Astrocyte of the spinal cord (primary cell): Measurements from ENCODE around the gene SLAMF8.

Source experiments
- DNase-seq: peaks from one replicate; pipeline ENCODE4 v3.0.0; 2011; ENCODE audit warnings: low read depth, low spot score
- H3K4me3 ChIP-seq: 2 replicates; pipeline ENCODE4 v1.5.1; 2011; ENCODE audit warnings: low read depth, mild to moderate bottlenecking, low read length, moderate library complexity
- in situ Hi-C: cut with HindIII; loops from 2 replicates; pipeline ENCODE4 v1.10.0; 2017; ENCODE audit warnings: low sequenced_read_pairs
- TF ChIP-seq, protein P1 (sequence below): IDR thresholded peaks from 2 replicates; pipeline ENCODE4 v1.5.1; 2012; ENCODE audit warnings: low read depth, mild to moderate bottlenecking, low read length, inconsistent platforms

Gene SLAMF8

DNA sequence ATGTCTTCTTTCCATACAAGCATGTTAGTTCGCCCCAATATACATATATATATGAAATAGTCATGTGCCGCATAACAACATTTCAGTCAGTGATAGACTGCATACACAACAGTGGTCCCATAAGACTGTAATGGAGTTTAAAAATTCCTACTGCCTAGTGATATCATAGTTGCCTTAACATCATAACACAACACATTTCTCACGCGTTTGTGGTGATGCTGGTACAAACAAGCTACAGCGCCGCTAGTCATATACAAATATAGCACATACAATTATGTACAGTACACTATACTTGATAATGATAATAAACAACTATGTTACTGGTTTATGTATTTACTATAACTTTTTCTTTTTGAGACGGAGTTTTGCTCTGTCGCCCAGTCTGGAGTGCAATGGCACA lies 10.7 kb upstream of the SLAMF8 start:
- H3K4me3 ChIP-seq: no peak overlapping the region
- in situ Hi-C loops: no loop called here
- TF ChIP-seq, protein P1, sequence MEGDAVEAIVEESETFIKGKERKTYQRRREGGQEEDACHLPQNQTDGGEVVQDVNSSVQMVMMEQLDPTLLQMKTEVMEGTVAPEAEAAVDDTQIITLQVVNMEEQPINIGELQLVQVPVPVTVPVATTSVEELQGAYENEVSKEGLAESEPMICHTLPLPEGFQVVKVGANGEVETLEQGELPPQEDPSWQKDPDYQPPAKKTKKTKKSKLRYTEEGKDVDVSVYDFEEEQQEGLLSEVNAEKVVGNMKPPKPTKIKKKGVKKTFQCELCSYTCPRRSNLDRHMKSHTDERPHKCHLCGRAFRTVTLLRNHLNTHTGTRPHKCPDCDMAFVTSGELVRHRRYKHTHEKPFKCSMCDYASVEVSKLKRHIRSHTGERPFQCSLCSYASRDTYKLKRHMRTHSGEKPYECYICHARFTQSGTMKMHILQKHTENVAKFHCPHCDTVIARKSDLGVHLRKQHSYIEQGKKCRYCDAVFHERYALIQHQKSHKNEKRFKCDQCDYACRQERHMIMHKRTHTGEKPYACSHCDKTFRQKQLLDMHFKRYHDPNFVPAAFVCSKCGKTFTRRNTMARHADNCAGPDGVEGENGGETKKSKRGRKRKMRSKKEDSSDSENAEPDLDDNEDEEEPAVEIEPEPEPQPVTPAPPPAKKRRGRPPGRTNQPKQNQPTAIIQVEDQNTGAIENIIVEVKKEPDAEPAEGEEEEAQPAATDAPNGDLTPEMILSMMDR: no peak
- no peak for DNase-seq

- no peak overlapping the region for H3K4me3 ChIP-seq
- peak; percentile 35 for DNase-seq
- TF ChIP-seq, protein P1: no peak
- in situ Hi-C loops: no loop called here
These were observed 9.2 kb upstream of the SLAMF8 start for GRCh38 chr1:159817276-159818041.

- in situ Hi-C loops: no loop called here
- DNase-seq: peak; percentile 59
These were observed 5.4 kb upstream of the SLAMF8 start for GRCh38 chr1:159821171-159821867.

GRCh38 chr1:159823406-159823805 lies 3.3 kb upstream of the SLAMF8 start:
- TF ChIP-seq, protein P1: no peak
- in situ Hi-C loops: no loop called here
- no peak for DNase-seq

More at GRCh38 chr1:159821171-159821867, 5.4 kb upstream of the SLAMF8 start:
- TF ChIP-seq, protein P1: peak; percentile 73
- H3K4me3 ChIP-seq: no peak overlapping the region

DNA sequence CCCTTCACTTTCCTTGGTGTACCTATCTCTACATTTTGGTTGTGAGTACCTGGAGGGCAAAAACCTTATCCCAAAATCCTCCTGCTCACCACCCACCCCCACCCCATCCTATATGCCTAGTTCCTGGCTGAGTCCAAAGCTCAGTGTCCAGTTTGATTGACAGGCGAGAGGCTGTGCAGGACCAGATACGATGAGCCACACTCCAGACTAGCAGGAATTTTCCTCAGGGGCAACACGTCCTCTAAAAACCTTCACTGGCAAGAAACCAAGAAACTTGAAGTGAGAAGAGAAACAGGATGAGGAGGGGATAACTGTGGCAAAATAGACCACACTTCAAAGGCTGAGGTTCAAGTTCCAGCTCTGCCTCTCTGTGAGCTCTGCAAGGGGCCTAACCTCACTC lies 1.1 kb upstream of the SLAMF8 start:
- no peak overlapping the region for H3K4me3 ChIP-seq
- in situ Hi-C loops: no loop called here
- no peak for DNase-seq
- TF ChIP-seq, protein P1: no peak

More at GRCh38 chr1:159823406-159823805, 3.3 kb upstream of the SLAMF8 start:
- H3K4me3 ChIP-seq: no peak overlapping the region

- DNase-seq: no peak
- in situ Hi-C loops: no loop called here
- H3K4me3 ChIP-seq: no peak overlapping the region
- TF ChIP-seq, protein P1: no peak
These were observed 423 bp downstream of the SLAMF8 start for GRCh38 chr1:159827102-159827490.
